ENCODE data around the gene CRX. TPM values are rescaled to one million over a fixed set of nuclear protein-coding genes. Genes with fewer than 3 reads are reported as not detected.

The CRX gene
- total and polyA plus RNA-seq, 2 of the 13 experiments (the other 11 are each of a cell fraction or from before 2014, with no cell fraction given): not detected

DNA sequence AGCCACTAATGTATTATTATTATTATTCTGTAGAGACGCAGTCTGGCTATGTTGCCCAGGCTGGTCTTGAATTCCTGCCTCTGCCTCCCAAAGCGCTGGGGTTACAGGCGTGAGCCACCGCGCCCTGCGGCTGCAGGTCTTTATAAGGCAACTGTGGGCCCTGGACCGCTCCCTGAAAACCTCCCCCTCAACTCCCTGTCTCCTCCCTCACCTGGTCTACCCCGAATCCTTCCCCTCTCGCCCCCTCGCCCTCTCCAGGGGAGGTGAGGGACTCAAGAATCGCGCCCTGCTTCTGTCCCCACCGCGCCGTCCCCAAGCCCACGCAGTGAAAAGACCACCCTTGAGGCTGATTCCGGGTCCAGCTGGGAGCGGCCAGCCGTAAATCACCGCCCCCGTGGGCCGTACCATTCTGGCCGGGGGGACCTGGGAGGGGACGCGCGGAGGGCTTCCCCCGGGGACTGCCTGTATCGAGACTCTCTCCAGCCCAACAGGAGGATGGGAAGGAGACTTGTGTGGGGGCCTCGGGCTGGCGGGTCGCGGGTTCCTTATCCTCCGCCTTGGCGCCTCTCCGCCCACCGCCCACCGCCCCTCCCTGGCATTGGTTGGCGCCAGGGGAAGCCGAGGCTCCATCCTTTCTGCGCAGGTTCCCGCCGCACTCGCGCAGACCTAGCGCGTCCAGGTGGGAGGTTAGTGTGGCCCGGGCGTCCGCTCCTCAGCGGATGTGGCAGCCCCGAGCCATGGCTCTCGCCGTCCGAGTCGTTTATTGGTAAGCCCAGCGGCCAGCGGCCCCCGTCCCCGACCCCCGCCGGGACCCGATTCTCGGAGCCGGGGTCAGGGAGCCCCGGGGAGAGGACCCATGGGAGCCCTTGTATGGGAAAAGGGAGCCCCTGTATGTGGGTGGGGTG is 43.4 kb upstream of the CRX start, which contains the start of gene SELENOW (continued):
- TF ChIP-seq CBX2 (IDR thresholded peaks at IDR 0.05; ENCODE audit: low read depth, low read length): no peak
- TF ChIP-seq CBX2 (CRISPR knock-in tag; IDR thresholded peaks at IDR 0.05; ENCODE audit: low read depth): no peak
- TF ChIP-seq ZNF292 (CRISPR knock-in tag; IDR thresholded peaks at IDR 0.05; ENCODE audit: borderline replicate concordance, low read depth): peak; percentile 77
- TF ChIP-seq NAIF1 (CRISPR knock-in tag; IDR thresholded peaks at IDR 0.05; ENCODE audit: borderline replicate concordance): peak; percentile 89
- peak; percentile 37; the same call in 1 of the 2 replicates for TF ChIP-seq SMAD9 (CRISPR knock-in tag; IDR thresholded peaks at IDR 0.05)
- TF ChIP-seq, protein P1, sequence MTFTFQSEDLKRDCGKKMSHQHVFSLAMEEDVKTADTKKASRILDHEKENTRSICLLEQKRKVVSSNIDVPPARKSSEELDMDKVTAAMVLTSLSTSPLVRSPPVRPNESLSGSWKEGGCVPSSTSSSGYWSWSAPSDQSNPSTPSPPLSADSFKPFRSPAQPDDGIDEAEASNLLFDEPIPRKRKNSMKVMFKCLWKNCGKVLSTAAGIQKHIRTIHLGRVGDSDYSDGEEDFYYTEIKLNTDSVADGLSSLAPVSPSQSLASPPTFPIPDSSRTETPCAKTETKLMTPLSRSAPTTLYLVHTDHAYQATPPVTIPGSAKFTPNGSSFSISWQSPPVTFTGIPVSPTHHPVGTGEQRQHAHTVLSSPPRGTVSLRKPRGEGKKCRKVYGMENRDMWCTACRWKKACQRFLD (CRISPR knock-in tag; IDR thresholded peaks at IDR 0.05; ENCODE audit: borderline replicate concordance): no peak; the same call in 1 of the 2 replicates
- TF ChIP-seq KMT2A (CRISPR knock-in tag; IDR thresholded peaks at IDR 0.05): no peak
- TF ChIP-seq GLI4 (CRISPR knock-in tag; IDR thresholded peaks at IDR 0.05; ENCODE audit: borderline replicate concordance): no peak
- TF ChIP-seq IRX3 (CRISPR knock-in tag; IDR thresholded peaks at IDR 0.05; ENCODE audit: borderline replicate concordance, low read depth): no peak
- no peak for TF ChIP-seq TOE1 (CRISPR knock-in tag; IDR thresholded peaks at IDR 0.05)
- TF ChIP-seq ZNF567 (CRISPR knock-in tag; IDR thresholded peaks at IDR 0.05; ENCODE audit: borderline replicate concordance): 0 out of 2 replicates have a peak, but pooled peaks have one; percentile 43
- TF ChIP-seq RFX3 (CRISPR knock-in tag; IDR thresholded peaks at IDR 0.05): no peak
- TF ChIP-seq ZNF564 (CRISPR knock-in tag; IDR thresholded peaks at IDR 0.05): no peak; the same call in 1 of the 2 replicates
- peak; percentile 91 for TF ChIP-seq ZNF460 (CRISPR knock-in tag; IDR thresholded peaks at IDR 0.05; ENCODE audit: borderline replicate concordance)
- no peak for TF ChIP-seq GPN1 (CRISPR knock-in tag; IDR thresholded peaks at IDR 0.05; ENCODE audit: borderline replicate concordance)
- no peak for TF ChIP-seq ZNF251 (CRISPR knock-in tag; IDR thresholded peaks at IDR 0.05)
- TF ChIP-seq, protein P2, sequence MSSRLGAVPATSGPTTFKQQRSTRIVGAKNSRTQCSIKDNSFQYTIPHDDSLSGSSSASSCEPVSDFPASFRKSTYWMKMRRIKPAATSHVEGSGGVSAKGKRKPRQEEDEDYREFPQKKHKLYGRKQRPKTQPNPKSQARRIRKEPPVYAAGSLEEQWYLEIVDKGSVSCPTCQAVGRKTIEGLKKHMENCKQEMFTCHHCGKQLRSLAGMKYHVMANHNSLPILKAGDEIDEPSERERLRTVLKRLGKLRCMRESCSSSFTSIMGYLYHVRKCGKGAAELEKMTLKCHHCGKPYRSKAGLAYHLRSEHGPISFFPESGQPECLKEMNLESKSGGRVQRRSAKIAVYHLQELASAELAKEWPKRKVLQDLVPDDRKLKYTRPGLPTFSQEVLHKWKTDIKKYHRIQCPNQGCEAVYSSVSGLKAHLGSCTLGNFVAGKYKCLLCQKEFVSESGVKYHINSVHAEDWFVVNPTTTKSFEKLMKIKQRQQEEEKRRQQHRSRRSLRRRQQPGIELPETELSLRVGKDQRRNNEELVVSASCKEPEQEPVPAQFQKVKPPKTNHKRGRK (CRISPR knock-in tag; IDR thresholded peaks at IDR 0.05): no peak
- no peak for TF ChIP-seq ZNF383 (CRISPR knock-in tag; IDR thresholded peaks at IDR 0.05; ENCODE audit: borderline replicate concordance)
- TF ChIP-seq ZFP36 (IDR thresholded peaks at IDR 0.05; ENCODE audit: borderline replicate concordance, low read depth, low read length, partially characterized antibody): no peak
- TF ChIP-seq NFE2L1 (CRISPR knock-in tag; IDR thresholded peaks at IDR 0.05; ENCODE audit: borderline replicate concordance): no peak
- TF ChIP-seq MEIS2 (CRISPR knock-in tag; IDR thresholded peaks at IDR 0.05): 0 out of 2 replicates have a peak, but pooled peaks have one; percentile 53
- TF ChIP-seq ZNF558 (CRISPR knock-in tag; IDR thresholded peaks at IDR 0.05; ENCODE audit: borderline replicate concordance): 0 out of 2 replicates have a peak, but pooled peaks have one; percentile 53
- TF ChIP-seq, protein P3, sequence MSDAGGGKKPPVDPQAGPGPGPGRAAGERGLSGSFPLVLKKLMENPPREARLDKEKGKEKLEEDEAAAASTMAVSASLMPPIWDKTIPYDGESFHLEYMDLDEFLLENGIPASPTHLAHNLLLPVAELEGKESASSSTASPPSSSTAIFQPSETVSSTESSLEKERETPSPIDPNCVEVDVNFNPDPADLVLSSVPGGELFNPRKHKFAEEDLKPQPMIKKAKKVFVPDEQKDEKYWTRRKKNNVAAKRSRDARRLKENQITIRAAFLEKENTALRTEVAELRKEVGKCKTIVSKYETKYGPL (CRISPR knock-in tag; IDR thresholded peaks at IDR 0.05): no peak
- TF ChIP-seq CEBPG (CRISPR knock-in tag; IDR thresholded peaks at IDR 0.05): no peak
- TF ChIP-seq NBN (conservative IDR thresholded peaks at IDR 0.05): no peak
- no peak for TF ChIP-seq ZNF672 (CRISPR knock-in tag; IDR thresholded peaks at IDR 0.05)
- no peak; the same call in 1 of the 2 replicates for TF ChIP-seq ZNF83 (CRISPR knock-in tag; IDR thresholded peaks at IDR 0.05; ENCODE audit: borderline replicate concordance)
- no peak for TF ChIP-seq ZNF879 (CRISPR knock-in tag; IDR thresholded peaks at IDR 0.05)

Measured in HepG2 (cell line).